H9 (cell line): ENCODE measurements around the gene HTR2A. TPM values are rescaled to one million over a fixed set of nuclear protein-coding genes. Genes with fewer than 3 reads are reported as not detected.
A peak's percentile ranks its signal among the peaks of the same experiment; 100 is the strongest.

Experiments
- DNase-seq: peaks from one replicate; pipeline ENCODE4 v3.0.0-alpha.2; 2017
- H2AFZ ChIP-seq: one replicate; pipeline ENCODE4 v1.6.1; 2013; ENCODE audit warnings: mild to moderate bottlenecking, low read length, control low read depth, moderate library complexity
- H2AK5ac ChIP-seq: 2 replicates; pipeline ENCODE4 v1.6.1; 2013; ENCODE audit warnings: low read length, control low read depth, mixed read lengths; ENCODE audit not compliant: insufficient read length
- H2BK120ac ChIP-seq: one replicate; pipeline ENCODE4 v1.6.1; 2013; ENCODE audit warnings: low read depth, mild to moderate bottlenecking, low read length, control low read depth, inconsistent platforms; ENCODE audit not compliant: poor library complexity, severe bottlenecking
- H2BK12ac ChIP-seq: 2 replicates; pipeline ENCODE4 v1.6.1; 2013; ENCODE audit warnings: low read length, control low read depth, mixed read lengths, low read depth; ENCODE audit not compliant: insufficient read length
- H2BK15ac ChIP-seq: 2 replicates; pipeline ENCODE4 v1.6.1; 2013; ENCODE audit warnings: low read depth, low read length, control low read depth
- H2BK20ac ChIP-seq: one replicate; pipeline ENCODE4 v1.6.1; 2013; ENCODE audit warnings: low read depth, mild to moderate bottlenecking, low read length, control low read depth, inconsistent platforms; ENCODE audit not compliant: poor library complexity, severe bottlenecking
- H2BK5ac ChIP-seq: 2 replicates; pipeline ENCODE4 v1.6.1; 2013; ENCODE audit warnings: low read length, control low read depth, mixed read lengths; ENCODE audit not compliant: insufficient read length
- H3K14ac ChIP-seq: 2 replicates; pipeline ENCODE4 v1.6.1; 2013; ENCODE audit warnings: low read length, control low read depth; ENCODE audit not compliant: insufficient read depth
- H3K18ac ChIP-seq: 2 replicates; pipeline ENCODE4 v1.6.1; 2013; ENCODE audit warnings: low read depth, mild to moderate bottlenecking, mixed read lengths, low read length, control low read depth; ENCODE audit not compliant: insufficient read length
- H3K23ac ChIP-seq: 2 replicates; pipeline ENCODE4 v1.6.1; 2013; ENCODE audit warnings: low read length, control low read depth, mixed read lengths, low read depth; ENCODE audit not compliant: insufficient read length
- H3K23me2 ChIP-seq: 2 replicates; pipeline ENCODE4 v1.6.1; 2013; ENCODE audit warnings: low read depth, mild to moderate bottlenecking, mixed read lengths, low read length, control low read depth; ENCODE audit not compliant: insufficient read length, poor library complexity, severe bottlenecking
- H3K27ac ChIP-seq: 2 replicates; pipeline ENCODE4 v1.5.1; 2013; ENCODE audit warnings: low read length, control low read depth, mixed read lengths, low read depth; ENCODE audit not compliant: insufficient read length
- H3K27me3 ChIP-seq: 2 replicates; pipeline ENCODE4 v1.6.1; 2013; ENCODE audit warnings: low read length, control low read depth, inconsistent platforms; ENCODE audit not compliant: insufficient read depth
- H3K4ac ChIP-seq: 2 replicates; pipeline ENCODE4 v1.6.1; 2013; ENCODE audit warnings: low read depth, mild to moderate bottlenecking, control low read depth, inconsistent platforms, low read length, moderate library complexity
- H3K4me1 ChIP-seq: 2 replicates; pipeline ENCODE4 v1.6.1; 2013; ENCODE audit warnings: low read length, control low read depth, inconsistent platforms; ENCODE audit not compliant: insufficient read depth
- H3K4me2 ChIP-seq: 2 replicates; pipeline ENCODE4 v1.6.1; 2013; ENCODE audit warnings: low read length, control low read depth, mixed read lengths; ENCODE audit not compliant: insufficient read length, insufficient read depth
- H3K56ac ChIP-seq: 2 replicates; pipeline ENCODE4 v1.6.1; 2013; ENCODE audit warnings: low read depth, mild to moderate bottlenecking, mixed read lengths, low read length, control low read depth; ENCODE audit not compliant: insufficient read length
- H3K79me1 ChIP-seq: 2 replicates; pipeline ENCODE4 v1.6.1; 2013; ENCODE audit warnings: low read depth, mild to moderate bottlenecking, moderate library complexity, low read length, control low read depth, inconsistent platforms; ENCODE audit not compliant: insufficient read depth, poor library complexity, severe bottlenecking
- H3K79me2 ChIP-seq: 2 replicates; pipeline ENCODE4 v1.6.1; 2013; ENCODE audit warnings: low read length, control low read depth, inconsistent platforms; ENCODE audit not compliant: insufficient read depth
- H3K9ac ChIP-seq: 2 replicates; pipeline ENCODE4 v1.6.1; 2013; ENCODE audit warnings: low read length, control low read depth, mixed read lengths; ENCODE audit not compliant: insufficient read length; ENCODE audit errors: extremely low read depth
- H3K9me3 ChIP-seq: one replicate; pipeline ENCODE4 v1.6.1; 2013; ENCODE audit warnings: low read depth, low read length, inconsistent platforms; ENCODE audit not compliant: control insufficient read depth
- H3T11ph ChIP-seq: one replicate; pipeline ENCODE4 v1.6.1; 2013; ENCODE audit warnings: mild to moderate bottlenecking, low read length, control low read depth, inconsistent platforms
- H4K20me1 ChIP-seq: one replicate; pipeline ENCODE4 v1.6.1; 2013; ENCODE audit not compliant: control insufficient read depth, insufficient read length, insufficient read depth
- H4K5ac ChIP-seq: 2 replicates; pipeline ENCODE4 v1.6.1; 2013; ENCODE audit warnings: low read depth, mild to moderate bottlenecking, mixed read lengths, low read length, control low read depth; ENCODE audit not compliant: insufficient read length
- H4K8ac ChIP-seq: replicated peaks from 2 replicates; pipeline ENCODE4 v1.6.1; 2013; ENCODE audit warnings: low read length, control low read depth, mixed read lengths, low read depth; ENCODE audit not compliant: insufficient read length
- H4K91ac ChIP-seq: 2 replicates; pipeline ENCODE4 v1.6.1; 2013; ENCODE audit warnings: low read depth, mild to moderate bottlenecking, moderate library complexity, mixed read lengths, low read length, control low read depth; ENCODE audit not compliant: insufficient read length
- H3K27ac Mint-ChIP-seq, 3 experiments: 2 replicates in 2 of 3; 3 replicates in 1 of 3; pipeline ENCODE4 v1.8.0; 2020 to 2021; ENCODE audit warnings: mixed read lengths in 3 of 3, mild to moderate bottlenecking in 1 of 3, moderate library complexity in 1 of 3
- H3K27me3 Mint-ChIP-seq: 2 replicates; pipeline ENCODE4 v1.8.0; 2021; ENCODE audit warnings: low read depth, mild to moderate bottlenecking, moderate library complexity, mixed read lengths
- H3K36me3 Mint-ChIP-seq, 3 experiments: 2 replicates in 2 of 3; 3 replicates in 1 of 3; pipeline ENCODE4 v1.8.0; 2020 to 2021; ENCODE audit warnings: low read depth in 3 of 3, mixed read lengths in 3 of 3; ENCODE audit not compliant: insufficient read depth in 1 of 3
- H3K4me1 Mint-ChIP-seq, 2 experiments: 2 replicates each; pipeline ENCODE4 v1.8.0; 2020; ENCODE audit warnings: mixed read lengths in 2 of 2
- H3K4me3 Mint-ChIP-seq, 2 experiments: 2 replicates in 1 of 2; 3 replicates in 1 of 2; pipeline ENCODE4 v1.8.0; 2020 to 2021; ENCODE audit warnings: mild to moderate bottlenecking in 2 of 2, mixed read lengths in 2 of 2, moderate library complexity in 1 of 2
- H3K9me3 Mint-ChIP-seq, 2 experiments: 2 replicates in 1 of 2; 3 replicates in 1 of 2; pipeline ENCODE4 v1.8.0; 2020; ENCODE audit warnings: mild to moderate bottlenecking in 2 of 2, mixed read lengths in 2 of 2, moderate library complexity in 1 of 2
- WGBS: extraction: QIAGEN DNeasy Blood & Tissue Kit; methylation state at CpG from one replicate; pipeline ENCODE4 v1.1.7; 2013; ENCODE audit warnings: missing lambda C conversion rate, low lambda C conversion rate, mixed read lengths; ENCODE audit not compliant: insufficient read length; ENCODE audit errors: extremely low coverage; 5-methylcytosine and 5-hydroxymethylcytosine counted together
- total RNA-seq: library from RNA; stranded (reverse); gene quantifications from 2 replicates; pipeline ENCODE4 v1.2.1, GENCODE V29; 2021
- TF ChIP-seq, protein P1 (sequence below): fragments of 200-600 bp; sonication (generic); conservative IDR thresholded peaks from 3 replicates; pipeline ENCODE4 v1.8.0; 2021; ENCODE audit warnings: antibody characterized with exemption, mild to moderate bottlenecking

The HTR2A gene
- total RNA-seq, 1 experiment from 2014 or later, result not detected

DNA sequence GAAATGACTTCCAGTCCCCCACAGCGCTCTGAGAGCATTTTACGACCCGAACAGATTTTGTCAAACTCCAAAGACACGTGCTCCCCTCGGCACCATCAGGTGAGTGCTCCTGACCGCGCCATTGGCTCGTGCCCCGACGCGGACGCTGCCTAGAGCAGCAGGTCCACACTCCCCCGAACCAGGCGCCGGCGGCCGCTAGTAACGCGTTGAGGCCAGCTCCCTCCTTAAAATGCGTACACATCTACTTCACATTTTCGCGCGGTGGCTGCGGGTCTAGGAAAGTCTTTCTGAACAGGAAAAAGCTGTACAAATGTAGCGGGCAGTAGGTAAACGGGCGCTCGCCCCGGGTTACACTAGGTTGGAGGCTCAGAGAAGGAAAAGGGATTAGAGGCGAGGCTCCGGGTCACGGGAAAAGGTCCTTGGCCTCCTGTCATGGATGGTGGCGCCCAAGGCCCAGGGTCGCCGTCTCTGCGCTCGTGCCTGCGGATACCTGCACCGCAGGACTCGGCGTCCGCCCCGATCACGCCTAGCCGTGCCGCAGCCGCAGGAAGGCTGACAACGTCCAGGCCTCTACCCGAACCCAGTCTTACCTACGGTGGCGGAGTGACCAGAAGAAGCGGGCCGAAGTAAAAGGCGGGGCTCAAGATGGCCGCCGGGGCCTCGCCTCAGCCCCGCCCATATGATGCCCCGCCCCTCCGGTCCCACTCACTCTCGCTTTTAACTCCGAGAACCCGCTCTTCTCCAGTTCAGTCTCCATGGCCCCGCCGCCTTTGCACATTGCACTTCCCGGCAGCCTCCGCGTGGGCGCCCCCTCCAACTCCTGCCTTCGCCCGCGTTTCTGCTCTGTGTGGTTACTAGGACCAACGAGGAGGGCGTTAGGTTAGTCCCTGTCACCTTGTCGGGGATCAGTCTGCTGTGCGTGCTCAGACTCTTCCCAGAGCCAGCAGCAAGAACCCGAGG, 100.1 kb downstream of the HTR2A start, which contains the start of gene ESD:
Gene ESD, minus strand, starts transcription at position 647 of the 960 bp plus-strand sequence. CDS start 5,748 bp downstream, outside the sequence.
- no peak within 1 kb of the TSS for H4K91ac ChIP-seq
- H4K8ac ChIP-seq, result peak within 1 kb of the TSS; percentile 86
- no peaks in the 10 kb centered on the region for H3K79me1 ChIP-seq
- H2BK20ac ChIP-seq, result no peak within 1 kb of the TSS
- Mint-ChIP-seq H3K4me3 (peak within 1 kb of the TSS; percentile 87 to 89), H3K9me3 (no peaks in the 10 kb centered on the region), H3K27me3 (no peaks in the 10 kb centered on the region), H3K27ac (peak within 1 kb of the TSS; percentile 87 to 97 (median 94)), H3K36me3 (peaks cover 0 to 5% (median 1%) of the 10 kb centered on the region in 3 experiments; a peak in 4 of 7 replicates), H3K4me1 (peaks cover 25 to 35% of the 10 kb centered on the region in 2 experiments)
- peak within 1 kb of the TSS; percentile 94 for H3K14ac ChIP-seq
- WGBS, result no CpG with 5 or more reads among the region's 77 CpGs
- no peak within 1 kb of the TSS for H3T11ph ChIP-seq
- H3K4ac ChIP-seq, result no peak within 1 kb of the TSS
- peaks cover 8% of the 10 kb centered on the region for H3K23me2 ChIP-seq
- H3K18ac ChIP-seq, result peak within 1 kb of the TSS; percentile 95
- no peak within 1 kb of the TSS for H2AK5ac ChIP-seq
- H2BK120ac ChIP-seq, result no peak within 1 kb of the TSS
- peak within 1 kb of the TSS; percentile 89 for H4K5ac ChIP-seq
- no peaks in the 10 kb centered on the region; the same call in 1 of the 2 replicates for H3K79me2 ChIP-seq
- H2BK5ac ChIP-seq, result no peak within 1 kb of the TSS
- no peak within 1 kb of the TSS for H3K27ac ChIP-seq
- H2AFZ ChIP-seq, result peak within 1 kb of the TSS; percentile 69
- H3K27me3 ChIP-seq, result no peaks in the 10 kb centered on the region
- H3K23ac ChIP-seq, result no peak within 1 kb of the TSS
- H3K9me3 ChIP-seq, result no peaks in the 10 kb centered on the region
- peaks cover 4% of the 10 kb centered on the region; the same call in 1 of the 2 replicates for H3K4me1 ChIP-seq
- no peak within 1 kb of the TSS for H2BK12ac ChIP-seq
- peak; percentile 93 for DNase-seq
- TF ChIP-seq, protein P1, sequence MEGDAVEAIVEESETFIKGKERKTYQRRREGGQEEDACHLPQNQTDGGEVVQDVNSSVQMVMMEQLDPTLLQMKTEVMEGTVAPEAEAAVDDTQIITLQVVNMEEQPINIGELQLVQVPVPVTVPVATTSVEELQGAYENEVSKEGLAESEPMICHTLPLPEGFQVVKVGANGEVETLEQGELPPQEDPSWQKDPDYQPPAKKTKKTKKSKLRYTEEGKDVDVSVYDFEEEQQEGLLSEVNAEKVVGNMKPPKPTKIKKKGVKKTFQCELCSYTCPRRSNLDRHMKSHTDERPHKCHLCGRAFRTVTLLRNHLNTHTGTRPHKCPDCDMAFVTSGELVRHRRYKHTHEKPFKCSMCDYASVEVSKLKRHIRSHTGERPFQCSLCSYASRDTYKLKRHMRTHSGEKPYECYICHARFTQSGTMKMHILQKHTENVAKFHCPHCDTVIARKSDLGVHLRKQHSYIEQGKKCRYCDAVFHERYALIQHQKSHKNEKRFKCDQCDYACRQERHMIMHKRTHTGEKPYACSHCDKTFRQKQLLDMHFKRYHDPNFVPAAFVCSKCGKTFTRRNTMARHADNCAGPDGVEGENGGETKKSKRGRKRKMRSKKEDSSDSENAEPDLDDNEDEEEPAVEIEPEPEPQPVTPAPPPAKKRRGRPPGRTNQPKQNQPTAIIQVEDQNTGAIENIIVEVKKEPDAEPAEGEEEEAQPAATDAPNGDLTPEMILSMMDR, result no peak
- no peak within 1 kb of the TSS for H3K56ac ChIP-seq
- peak within 1 kb of the TSS; percentile 55 for H3K4me2 ChIP-seq
- H3K9ac ChIP-seq, result peak within 1 kb of the TSS; percentile 92
- H2BK15ac ChIP-seq, result no peak within 1 kb of the TSS
- H4K20me1 ChIP-seq, result no peaks in the 10 kb centered on the region
